PC-3 (cell line): ENCODE data around the gene CYB561D2.

ENCODE experiments used
- EZH2 ChIP-seq: fragments of 300-600 bp; sonication (generic); IDR thresholded peaks from one replicate; pipeline ENCODE4 v1.6.1; 2017; ENCODE audit warnings: antibody characterized with exemption, mild to moderate bottlenecking, low read length; ENCODE audit not compliant: unreplicated experiment
- EZH2phosphoT487 ChIP-seq: fragments of 300-600 bp; sonication (generic); IDR thresholded peaks from 2 replicates; pipeline ENCODE4 v1.6.1; 2018; ENCODE audit warnings: mild to moderate bottlenecking, antibody characterized with exemption, low read length, borderline replicate concordance
- TF ChIP-seq, protein P1 (sequence below): fragments of 300-600 bp; sonication (generic); conservative IDR thresholded peaks from 2 replicates; pipeline ENCODE4 v1.5.1; 2017; ENCODE audit warnings: antibody characterized with exemption, low read depth, mild to moderate bottlenecking, low read length

DNA sequence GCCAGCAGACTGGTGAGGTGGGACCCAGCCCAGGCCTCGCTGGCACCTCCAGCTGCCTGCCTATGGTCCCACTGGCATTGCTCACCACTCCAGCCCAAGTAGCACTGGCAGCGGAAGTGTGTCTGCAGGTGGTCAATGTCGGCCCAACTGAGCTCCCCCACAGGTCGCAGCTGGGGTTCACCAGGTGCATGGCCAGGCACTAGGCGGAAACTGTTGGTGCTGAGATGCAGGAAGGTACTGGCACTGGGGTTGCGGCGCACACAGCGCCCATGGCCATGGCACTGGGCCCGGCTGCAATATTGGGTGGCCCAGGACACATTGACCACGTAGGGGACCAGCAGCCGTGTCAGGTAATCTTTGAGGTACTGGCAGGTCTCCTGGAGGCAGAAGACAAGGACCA, 32.5 kb upstream of the CYB561D2 start:
- TF ChIP-seq, protein P1, sequence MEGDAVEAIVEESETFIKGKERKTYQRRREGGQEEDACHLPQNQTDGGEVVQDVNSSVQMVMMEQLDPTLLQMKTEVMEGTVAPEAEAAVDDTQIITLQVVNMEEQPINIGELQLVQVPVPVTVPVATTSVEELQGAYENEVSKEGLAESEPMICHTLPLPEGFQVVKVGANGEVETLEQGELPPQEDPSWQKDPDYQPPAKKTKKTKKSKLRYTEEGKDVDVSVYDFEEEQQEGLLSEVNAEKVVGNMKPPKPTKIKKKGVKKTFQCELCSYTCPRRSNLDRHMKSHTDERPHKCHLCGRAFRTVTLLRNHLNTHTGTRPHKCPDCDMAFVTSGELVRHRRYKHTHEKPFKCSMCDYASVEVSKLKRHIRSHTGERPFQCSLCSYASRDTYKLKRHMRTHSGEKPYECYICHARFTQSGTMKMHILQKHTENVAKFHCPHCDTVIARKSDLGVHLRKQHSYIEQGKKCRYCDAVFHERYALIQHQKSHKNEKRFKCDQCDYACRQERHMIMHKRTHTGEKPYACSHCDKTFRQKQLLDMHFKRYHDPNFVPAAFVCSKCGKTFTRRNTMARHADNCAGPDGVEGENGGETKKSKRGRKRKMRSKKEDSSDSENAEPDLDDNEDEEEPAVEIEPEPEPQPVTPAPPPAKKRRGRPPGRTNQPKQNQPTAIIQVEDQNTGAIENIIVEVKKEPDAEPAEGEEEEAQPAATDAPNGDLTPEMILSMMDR = no peak
- TF ChIP-seq EZH2 = no peak
- TF ChIP-seq EZH2phosphoT487 = no peak
